ENCODE data around the gene P2RY4.
"Not testable (repeated sequence)": the region's sequence is repeated elsewhere in the genome, so short reads cannot be mapped to it uniquely, and the experiment has no call there.

The P2RY4 gene

DNA sequence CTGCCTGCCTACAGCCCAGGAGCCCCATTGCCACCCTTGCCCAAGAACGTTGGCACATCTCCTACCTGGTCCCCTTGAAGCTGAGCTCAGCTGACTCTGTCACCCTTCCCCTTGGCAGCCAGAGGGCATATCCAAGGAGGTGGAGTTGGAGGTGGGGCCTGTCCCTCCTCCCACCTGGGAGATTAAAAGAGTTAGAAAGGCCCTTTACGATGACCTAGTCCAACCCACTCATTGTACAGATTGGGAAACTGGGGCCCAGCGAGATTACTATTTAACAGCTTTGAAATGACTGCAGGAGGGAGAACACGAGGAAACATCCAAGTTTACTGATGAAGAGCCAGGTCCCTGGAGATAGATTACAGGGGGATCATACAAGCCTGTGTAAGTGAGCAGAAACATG is at the start of gene P2RY4:
P2RY4 (minus strand) TSS at position 101 of the 400 bp plus-strand sequence. CDS start 580 bp downstream, outside the sequence.
- Mint-ChIP-seq H3K27ac (no peak within 1 kb of the TSS), H3K4me3 (no peak within 1 kb of the TSS), H3K36me3 (ENCODE audit: low read depth) (no peaks in the 10 kb centered on the region)

DNA sequence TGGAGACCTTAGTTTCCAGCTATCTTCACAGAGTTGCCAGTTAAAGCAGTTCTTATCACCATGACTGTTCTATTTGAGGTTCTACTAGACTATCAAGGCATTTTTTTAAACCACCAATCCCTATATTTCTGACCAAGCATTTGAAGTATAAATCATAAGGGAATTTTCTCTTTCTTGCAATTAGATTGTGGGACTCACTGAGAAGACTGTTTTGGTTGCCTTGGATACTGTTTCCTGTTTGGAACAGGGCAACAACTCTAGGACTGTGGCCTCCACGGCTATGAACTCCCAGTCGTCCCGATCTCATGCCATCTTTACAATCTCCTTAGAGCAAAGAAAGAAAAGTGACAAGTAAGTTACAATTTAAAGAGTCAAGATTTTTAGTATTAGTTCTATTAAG is 41.7 kb upstream of the P2RY4 start:
- no peaks in the 10 kb centered on the region for H3K9me3 Mint-ChIP-seq
- H3K4me3 Mint-ChIP-seq, result no peak overlapping the region
- peaks cover 18% of the 10 kb centered on the region for H3K27me3 Mint-ChIP-seq
- peaks cover 21% of the 10 kb centered on the region for H3K36me3 Mint-ChIP-seq (ENCODE audit: low read depth)
- no peak overlapping the region for H3K27ac Mint-ChIP-seq
- DNase-seq, result no peak
- no peaks in the 10 kb centered on the region for H3K4me1 Mint-ChIP-seq (ENCODE audit: low read depth)

More for the DNA sequence above, at the start of gene P2RY4:
- no peaks in the 10 kb centered on the region for H3K4me1 Mint-ChIP-seq (ENCODE audit: low read depth)
- DNase-seq, result no peak
- H3K9me3 Mint-ChIP-seq, result no peaks in the 10 kb centered on the region
- peaks cover 32% of the 10 kb centered on the region for H3K27me3 Mint-ChIP-seq

DNA sequence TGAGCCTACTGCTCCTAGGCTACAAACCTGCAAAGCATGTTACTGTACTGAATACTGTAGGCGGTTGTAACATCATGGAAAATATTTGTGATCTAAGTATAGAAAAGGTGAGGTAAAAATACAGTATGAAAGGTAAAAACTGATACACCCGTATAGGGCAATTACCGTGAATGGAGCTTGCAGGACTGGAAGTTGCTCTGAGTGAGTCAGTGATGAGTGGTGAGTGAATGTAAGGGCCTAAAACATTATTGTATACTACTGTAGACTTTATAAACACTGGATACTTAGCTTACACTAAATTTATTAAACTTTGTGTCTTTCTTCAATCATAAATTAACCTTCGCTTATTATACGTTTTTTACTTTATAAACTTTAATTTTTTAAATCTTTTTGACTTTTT is 33.6 kb upstream of the P2RY4 start:
- Mint-ChIP-seq H3K27me3 (peaks cover 34% of the 10 kb centered on the region), H3K9me3 (no peaks in the 10 kb centered on the region), H3K4me3 (no peak overlapping the region), H3K36me3 (ENCODE audit: low read depth) (peaks cover 14% of the 10 kb centered on the region), H3K27ac (no peak overlapping the region), H3K4me1 (ENCODE audit: low read depth) (peaks cover 13% of the 10 kb centered on the region)
- DNase-seq, result no peak

- Mint-ChIP-seq H3K4me1 (ENCODE audit: low read depth) (peaks cover 13% of the 10 kb centered on the region), H3K27me3 (peaks cover 33% of the 10 kb centered on the region), H3K36me3 (ENCODE audit: low read depth) (peaks cover 20% of the 10 kb centered on the region), H3K9me3 (no peaks in the 10 kb centered on the region), H3K27ac (no peak overlapping the region), H3K4me3 (no peak overlapping the region)
- DNase-seq, result no peak
Measured at GRCh38 chrX:70292788-70293187, 32.8 kb upstream of the P2RY4 start.

DNA sequence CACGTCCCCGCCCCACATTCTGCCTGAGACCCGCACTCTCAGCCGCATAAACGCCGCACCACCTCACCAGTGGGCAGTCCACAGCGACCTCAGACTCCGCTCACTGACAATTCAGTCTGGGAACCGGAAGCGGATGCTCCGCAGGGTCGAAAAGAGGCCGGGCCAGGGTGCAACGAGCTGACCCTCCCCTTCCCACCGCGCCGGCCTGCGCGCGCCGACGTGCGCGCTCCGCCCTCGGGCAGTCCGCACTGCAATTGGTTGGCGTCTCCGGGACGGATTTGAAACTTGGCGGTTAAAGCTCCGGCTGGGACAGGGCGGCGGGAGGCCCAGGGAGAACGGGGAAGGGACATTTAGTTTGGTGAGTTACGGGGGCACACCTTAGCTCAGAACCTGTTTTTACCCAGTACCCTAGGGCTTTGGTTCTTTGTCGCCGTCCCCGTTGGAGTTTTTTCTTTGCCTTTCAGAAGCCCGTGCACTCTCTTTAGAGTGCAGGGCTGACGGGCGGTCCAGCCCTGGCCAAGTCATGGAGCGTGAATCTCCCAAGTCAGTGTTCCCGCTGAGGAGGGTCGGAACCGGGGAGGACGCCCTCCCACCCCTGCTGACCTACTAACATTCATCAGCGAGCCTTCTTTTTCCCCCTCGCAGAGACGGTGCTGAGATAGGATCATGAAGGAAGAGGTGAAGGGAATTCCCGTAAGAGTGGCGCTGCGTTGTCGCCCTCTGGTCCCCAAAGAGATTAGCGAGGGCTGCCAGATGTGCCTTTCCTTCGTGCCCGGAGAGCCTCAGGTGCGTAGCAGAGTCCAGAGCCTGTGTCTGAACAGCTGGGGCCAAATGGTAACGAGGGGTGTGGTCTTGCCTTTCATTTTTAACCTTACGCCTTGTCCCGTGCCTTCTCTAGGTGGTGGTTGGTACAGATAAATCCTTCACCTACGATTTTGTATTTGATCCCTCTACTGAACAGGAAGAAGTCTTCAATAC is 30.1 kb upstream of the P2RY4 start, which contains the start of the genes KIF4A and PDZD11:
KIF4A (plus strand) TSS at position 312 of the 978 bp plus-strand sequence; CDS start at position 667, 355 bp downstream.
PDZD11 (minus strand) TSS at position 135 of the 978 bp plus-strand sequence. CDS start 586 bp downstream, outside the sequence.
- H3K27me3 Mint-ChIP-seq, result peaks cover 50% of the 10 kb centered on the region
- peak within 1 kb of the TSS; percentile 92 for H3K27ac Mint-ChIP-seq
- peak within 1 kb of the TSS; percentile 93 for H3K4me3 Mint-ChIP-seq
- peaks cover 39% of the 10 kb centered on the region for H3K36me3 Mint-ChIP-seq (ENCODE audit: low read depth)
- peaks cover 13% of the 10 kb centered on the region for H3K4me1 Mint-ChIP-seq (ENCODE audit: low read depth)
- peak; percentile 84 for DNase-seq
- H3K9me3 Mint-ChIP-seq, result no peaks in the 10 kb centered on the region

DNA sequence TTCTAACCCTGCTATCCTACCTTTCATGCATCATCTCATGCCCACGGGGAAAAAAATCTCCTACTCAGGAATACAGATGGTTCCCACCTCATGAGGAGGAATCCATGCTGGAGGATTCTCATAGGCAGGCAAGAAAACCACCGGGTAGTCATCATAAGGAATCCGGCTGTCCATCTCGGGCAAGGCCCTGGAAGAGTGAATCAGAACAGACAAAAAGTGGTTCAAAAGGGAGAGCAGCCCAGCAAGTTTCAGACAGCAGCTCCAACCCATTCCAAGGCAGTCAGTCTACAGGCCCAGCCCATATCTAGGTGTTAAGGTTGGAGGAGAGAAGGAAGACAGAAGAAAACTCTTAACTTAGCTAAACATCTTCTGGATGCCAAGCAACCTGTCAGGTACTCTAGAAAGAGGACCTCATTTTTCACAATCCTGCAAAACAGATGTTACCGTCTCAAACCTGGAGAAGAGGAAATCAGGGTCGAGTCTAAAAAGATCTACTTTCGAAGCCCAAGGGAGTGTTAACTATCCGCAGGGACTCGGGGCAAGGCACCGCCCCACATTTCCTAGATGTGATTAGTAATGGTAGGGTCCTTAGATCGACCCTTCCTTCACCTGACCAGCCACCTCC is 29.3 kb upstream of the P2RY4 start:
- DNase-seq, result no peak
- H3K4me1 Mint-ChIP-seq (ENCODE audit: low read depth), result peaks cover 13% of the 10 kb centered on the region
- H3K36me3 Mint-ChIP-seq (ENCODE audit: low read depth), result peaks cover 42% of the 10 kb centered on the region
- H3K4me3 Mint-ChIP-seq, result peak overlapping the region; percentile 93
- no peaks in the 10 kb centered on the region for H3K9me3 Mint-ChIP-seq
- H3K27me3 Mint-ChIP-seq, result peaks cover 51% of the 10 kb centered on the region
- H3K27ac Mint-ChIP-seq, result peak overlapping the region; percentile 92

DNA sequence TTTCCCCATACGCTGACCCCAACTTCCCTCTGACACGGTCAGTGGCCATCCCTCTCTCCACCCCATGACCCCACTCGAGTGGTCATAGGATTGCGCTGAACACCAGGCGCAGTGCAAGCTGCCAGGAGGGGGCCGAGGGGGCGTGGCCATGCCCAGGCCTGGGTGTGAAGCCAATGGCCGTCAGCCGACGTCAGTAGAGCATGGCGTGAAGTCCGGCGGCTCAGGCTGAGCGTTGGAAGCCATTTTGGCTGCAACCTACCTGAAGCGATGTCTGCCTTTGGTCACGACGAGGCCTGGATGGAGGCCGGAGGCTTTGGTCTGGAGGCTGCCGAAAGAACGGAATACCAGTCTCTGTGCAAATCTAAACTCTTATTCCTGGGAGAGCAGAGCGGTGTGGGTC is 21.9 kb upstream of the P2RY4 start, which contains the start of gene RAB41:
RAB41 (plus strand) TSS at position 222 of the 400 bp plus-strand sequence; CDS start at position 268, 46 bp downstream.
- H3K27me3 Mint-ChIP-seq, result peaks cover 36% of the 10 kb centered on the region
- H3K4me3 Mint-ChIP-seq, result no peak within 1 kb of the TSS
- no peak within 1 kb of the TSS for H3K27ac Mint-ChIP-seq
- H3K9me3 Mint-ChIP-seq, result no peaks in the 10 kb centered on the region
- no peak for DNase-seq
- H3K4me1 Mint-ChIP-seq (ENCODE audit: low read depth), result no peaks in the 10 kb centered on the region
- H3K36me3 Mint-ChIP-seq (ENCODE audit: low read depth), result peaks cover 30% of the 10 kb centered on the region

- no peak overlapping the region for H3K4me3 Mint-ChIP-seq
- no peak overlapping the region for H3K27ac Mint-ChIP-seq
- no peak for DNase-seq
- H3K9me3 Mint-ChIP-seq, result no peaks in the 10 kb centered on the region
- H3K4me1 Mint-ChIP-seq (ENCODE audit: low read depth), result no peaks in the 10 kb centered on the region
- H3K36me3 Mint-ChIP-seq (ENCODE audit: low read depth), result peaks cover 19% of the 10 kb centered on the region
- peaks cover 36% of the 10 kb centered on the region for H3K27me3 Mint-ChIP-seq
Measured at GRCh38 chrX:70280573-70280972, 20.6 kb upstream of the P2RY4 start.

DNA sequence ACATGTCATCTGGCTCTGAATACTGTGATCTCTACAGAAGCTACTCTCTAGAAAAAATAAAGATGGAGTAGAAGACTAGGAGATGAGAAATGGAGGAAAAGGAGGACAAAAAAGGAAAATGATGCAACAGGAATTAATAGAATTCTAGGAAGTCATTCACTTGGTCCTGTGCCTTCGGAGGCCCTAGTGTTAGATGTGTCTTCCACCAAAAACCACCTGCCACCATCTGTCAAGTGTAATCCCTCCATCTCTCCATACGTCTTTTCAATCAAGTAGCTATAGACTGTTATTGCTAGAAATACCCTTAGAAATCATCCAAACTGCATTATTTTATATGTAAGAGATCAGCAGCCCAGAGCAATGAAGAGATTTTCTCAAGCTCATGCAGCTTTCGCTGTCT is 19.1 kb upstream of the P2RY4 start:
- DNase-seq, result no peak
- H3K27me3 Mint-ChIP-seq, result peaks cover 28% of the 10 kb centered on the region
- H3K4me3 Mint-ChIP-seq, result no peak overlapping the region
- no peaks in the 10 kb centered on the region for H3K4me1 Mint-ChIP-seq (ENCODE audit: low read depth)
- H3K9me3 Mint-ChIP-seq, result no peaks in the 10 kb centered on the region
- peaks cover 12% of the 10 kb centered on the region for H3K36me3 Mint-ChIP-seq (ENCODE audit: low read depth)
- H3K27ac Mint-ChIP-seq, result no peak overlapping the region

GRCh38 chrX:70274029-70274428 is 14.0 kb upstream of the P2RY4 start:
- H3K27ac Mint-ChIP-seq; DNase-seq; H3K4me3 Mint-ChIP-seq; H3K4me1 Mint-ChIP-seq (ENCODE audit: low read depth); H3K9me3 Mint-ChIP-seq; H3K36me3 Mint-ChIP-seq (ENCODE audit: low read depth): not testable (repeated sequence)
- peaks cover 22% of the 10 kb centered on the region for H3K27me3 Mint-ChIP-seq

DNA sequence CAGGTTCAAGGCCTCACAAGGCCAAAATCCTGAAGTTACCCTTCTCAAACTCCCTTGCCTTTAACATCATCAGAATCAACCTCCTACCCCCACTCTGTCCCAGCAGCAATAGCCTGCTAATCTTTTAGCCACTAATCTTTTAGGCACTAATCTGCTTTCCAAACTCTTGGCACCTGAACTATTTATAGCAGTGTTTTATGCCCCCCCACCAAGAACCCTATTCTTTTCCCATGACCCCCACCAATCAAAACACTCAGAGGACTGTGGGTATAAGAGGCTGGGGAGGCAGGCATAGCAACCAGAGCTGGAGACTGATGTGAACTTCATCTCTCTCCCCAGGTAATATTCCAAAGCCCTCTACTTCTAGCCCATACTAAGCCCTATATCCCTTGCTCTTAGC is 8.0 kb upstream of the P2RY4 start, which contains the start of gene ARR3:
ARR3 (plus strand) TSS at position 301 of the 400 bp plus-strand sequence. CDS start 1,052 bp downstream, outside the sequence.
- H3K4me1 Mint-ChIP-seq (ENCODE audit: low read depth), result no peaks in the 10 kb centered on the region
- H3K4me3 Mint-ChIP-seq, result no peak within 1 kb of the TSS
- no peaks in the 10 kb centered on the region for H3K9me3 Mint-ChIP-seq
- H3K36me3 Mint-ChIP-seq (ENCODE audit: low read depth), result no peaks in the 10 kb centered on the region
- H3K27me3 Mint-ChIP-seq, result peaks cover 43% of the 10 kb centered on the region
- DNase-seq, result no peak
- H3K27ac Mint-ChIP-seq, result no peak within 1 kb of the TSS

GRCh38 chrX:70264784-70265183 is 4.8 kb upstream of the P2RY4 start:
- Mint-ChIP-seq H3K4me3 (no peak overlapping the region), H3K9me3 (no peaks in the 10 kb centered on the region), H3K27ac (no peak overlapping the region), H3K4me1 (ENCODE audit: low read depth) (no peaks in the 10 kb centered on the region), H3K36me3 (ENCODE audit: low read depth) (no peaks in the 10 kb centered on the region), H3K27me3 (peaks cover 46% of the 10 kb centered on the region)
- DNase-seq, result no peak

GRCh38 chrX:70262952-70263567 is 3.1 kb upstream of the P2RY4 start:
- no peaks in the 10 kb centered on the region for H3K4me1 Mint-ChIP-seq (ENCODE audit: low read depth)

More at GRCh38 chrX:70262952-70263567, 3.1 kb upstream of the P2RY4 start:
- H3K4me3 Mint-ChIP-seq, result no peak overlapping the region
- peaks cover 41% of the 10 kb centered on the region for H3K27me3 Mint-ChIP-seq
- DNase-seq, result peak; percentile 48
- H3K9me3 Mint-ChIP-seq, result no peaks in the 10 kb centered on the region
- no peak overlapping the region for H3K27ac Mint-ChIP-seq
- H3K36me3 Mint-ChIP-seq (ENCODE audit: low read depth), result no peaks in the 10 kb centered on the region

Measured in activated T-cell treated with anti-CD3 and anti-CD28 coated beads, Interleukin-2, amount 50 U/mL, for 24 hours (primary cell).